Tibial nerve (tissue), 4 donors: ENCODE results near the gene PDE1A. TPM values are rescaled to one million over a fixed set of nuclear protein-coding genes. Genes with fewer than 3 reads are reported as not detected.
A peak's percentile ranks its signal among the peaks of the same experiment; 100 is the strongest.

Experiments used
- DNase-seq, 2 donors: peaks; one replicate each; pipeline ENCODE4 v3.0.0-alpha.2; 2019; ENCODE audit warnings: low spot score in 2 of 2
- H3K27ac ChIP-seq, 4 donors: fragments of 200-600 bp; sonication (generic) in 3 of 4; one replicate each; pipeline ENCODE4 v1.5.1; 2017 to 2019; ENCODE audit warnings: mild to moderate bottlenecking in 1 of 4
- H3K27me3 ChIP-seq, 2 donors: fragments of 200-600 bp; sonication (generic) in 1 of 2; one replicate each; pipeline versions ENCODE4 v1.5.1 to v1.6.0; 2017 to 2019
- H3K36me3 ChIP-seq, 3 donors: fragments of 200-600 bp; sonication (generic); one replicate each; pipeline ENCODE4 v1.5.1; 2018 to 2019
- H3K4me1 ChIP-seq, 4 donors: fragments of 200-600 bp; sonication (generic) in 3 of 4; one replicate each; pipeline ENCODE4 v1.5.1; 2017 to 2019
- H3K4me3 ChIP-seq, 4 donors: fragments of 200-600 bp; sonication (generic) in 3 of 4; one replicate each; pipeline ENCODE4 v1.5.1; 2017 to 2019; ENCODE audit warnings: mild to moderate bottlenecking in 1 of 4, moderate library complexity in 1 of 4
- H3K9me3 ChIP-seq, 4 donors: fragments of 200-600 bp; sonication (generic) in 3 of 4; one replicate each; pipeline ENCODE4 v1.5.1; 2017 to 2019
- CTCF ChIP-seq, 5 experiments: fragments of 200-600 bp in 3 of 5; fragments of 450-650 bp in 2 of 5; sonication (generic) in 3 of 5; IDR thresholded peaks; one replicate each; pipeline ENCODE4 v1.5.1; 2016 to 2019; ENCODE audit warnings: antibody characterized with exemption in 5 of 5, mild to moderate bottlenecking in 3 of 5, moderate library complexity in 2 of 5
- EP300 ChIP-seq, 2 donors: sonication (generic); formaldehyde crosslinking; IDR thresholded peaks; one replicate each; pipeline ENCODE4 v1.6.1; 2017; ENCODE audit warnings: antibody characterized with exemption in 2 of 2, mild to moderate bottlenecking in 1 of 2
- POLR2A ChIP-seq, 2 donors: fragments of 450-650 bp; IDR thresholded peaks; one replicate each; pipeline ENCODE4 v1.6.1; 2017; ENCODE audit warnings: antibody characterized with exemption in 2 of 2, mild to moderate bottlenecking in 2 of 2, moderate library complexity in 2 of 2
- WGBS, 2 donors: methylation state at CpG; one replicate each; pipeline ENCODE4 v1.1.5; 2018; 5-methylcytosine and 5-hydroxymethylcytosine counted together
- total RNA-seq, 4 donors: library from RNA; depleted of rRNA; stranded (reverse); fragments of >200 nt; gene quantifications; one replicate each; pipeline ENCODE4 v1.1.0, GENCODE V29; 2016

Gene PDE1A
- total RNA-seq, 4 donors from 2014 or later = 21.6 to 51.8 (median 43.7) TPM

GRCh38 chr2:182115258-182115657 lies 311.6 kb downstream of the PDE1A start:
- H3K9me3 ChIP-seq = no peaks in the 10 kb centered on the region
- TF ChIP-seq CTCF (IDR thresholded peaks at IDR 0.05) = no peak
- no peak for TF ChIP-seq POLR2A (IDR thresholded peaks at IDR 0.05)
- TF ChIP-seq EP300 (IDR thresholded peaks at IDR 0.05) = no peak
- H3K4me3 ChIP-seq = no peak overlapping the region
- DNase-seq = no peak
- no peak overlapping the region for H3K27ac ChIP-seq
- H3K36me3 ChIP-seq = no peaks in the 10 kb centered on the region
- no peaks in the 10 kb centered on the region for H3K27me3 ChIP-seq
- peaks cover 0 to 12% (median 0%) of the 10 kb centered on the region in 4 donors for H3K4me1 ChIP-seq

- no peak for DNase-seq
- Histone ChIP-seq H3K4me1 (peaks cover 0 to 12% (median 0%) of the 10 kb centered on the region in 4 donors), H3K9me3 (no peaks in the 10 kb centered on the region), H3K27me3 (no peaks in the 10 kb centered on the region), H3K4me3 (no peak overlapping the region), H3K36me3 (no peaks in the 10 kb centered on the region), H3K27ac (no peak overlapping the region)
- TF ChIP-seq CTCF (IDR thresholded peaks at IDR 0.05) (no peak), POLR2A (IDR thresholded peaks at IDR 0.05) (no peak), EP300 (IDR thresholded peaks at IDR 0.05) (no peak)
- 76 to 82% methylated on average over 3 of the region's 3 CpGs for WGBS, 2 donors
Observed at GRCh38 chr2:182113334-182113733, 313.5 kb downstream of the PDE1A start.

GRCh38 chr2:182110347-182110746 lies 316.5 kb downstream of the PDE1A start:
- Histone ChIP-seq H3K27me3 (no peaks in the 10 kb centered on the region), H3K4me3 (no peak overlapping the region), H3K36me3 (no peaks in the 10 kb centered on the region), H3K27ac (no peak overlapping the region), H3K4me1 (no peaks in the 10 kb centered on the region), H3K9me3 (peaks cover 0 to 4% (median 0%) of the 10 kb centered on the region in 4 donors)
- WGBS, 2 donors = 53 to 57% methylated on average over 1 of the region's 1 CpG
- no peak for TF ChIP-seq EP300 (IDR thresholded peaks at IDR 0.05)
- no peak for TF ChIP-seq POLR2A (IDR thresholded peaks at IDR 0.05)
- no peak for TF ChIP-seq CTCF (IDR thresholded peaks at IDR 0.05)
- DNase-seq = no peak

DNA sequence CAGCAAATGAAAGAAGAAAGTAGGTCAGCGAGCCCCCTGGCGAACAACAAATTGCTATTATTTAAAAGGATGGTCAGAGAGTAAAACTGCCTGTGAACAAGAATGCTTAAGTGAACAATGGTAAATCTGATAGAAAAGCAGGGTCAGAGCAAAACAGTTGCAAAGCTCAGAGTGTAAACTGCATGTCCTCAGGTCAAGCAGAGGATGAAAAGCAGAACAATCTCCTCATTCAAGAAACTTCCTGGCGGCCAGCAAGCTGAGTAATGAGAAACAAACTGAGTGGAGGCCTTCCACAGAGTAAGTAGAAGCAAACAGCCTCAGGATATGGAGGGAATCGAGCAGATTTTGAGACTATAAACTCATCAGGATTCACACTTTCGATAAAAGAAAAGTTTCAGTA lies 323.3 kb downstream of the PDE1A start:
- no peaks in the 10 kb centered on the region for H3K36me3 ChIP-seq
- TF ChIP-seq POLR2A (IDR thresholded peaks at IDR 0.05) (no peak), CTCF (IDR thresholded peaks at IDR 0.05) (no peak), EP300 (IDR thresholded peaks at IDR 0.05) (peak in 1 of 2 donors; percentile 9)
- H3K4me1 ChIP-seq = peaks cover 0 to 5% (median 0%) of the 10 kb centered on the region in 4 donors
- peak overlapping the region; percentile 11 to 71 (median 42) for H3K27ac ChIP-seq
- 27 to 29% methylated on average over 5 of the region's 5 CpGs for WGBS, 2 donors
- H3K9me3 ChIP-seq = peaks cover 0 to 4% (median 0%) of the 10 kb centered on the region in 4 donors
- no peak overlapping the region for H3K4me3 ChIP-seq
- H3K27me3 ChIP-seq = no peaks in the 10 kb centered on the region
- DNase-seq = no peak

- H3K9me3 ChIP-seq = peaks cover 0 to 1% (median 0%) of the 10 kb centered on the region in 4 donors
- H3K27ac ChIP-seq = peak overlapping the region in 2 of 4 donors; percentile 19 to 50
- TF ChIP-seq EP300 (IDR thresholded peaks at IDR 0.05) (no peak), POLR2A (IDR thresholded peaks at IDR 0.05) (no peak), CTCF (IDR thresholded peaks at IDR 0.05) (no peak)
- H3K4me3 ChIP-seq = no peak overlapping the region
- no peak for DNase-seq
- H3K36me3 ChIP-seq = no peaks in the 10 kb centered on the region
- peaks cover 0 to 5% (median 0%) of the 10 kb centered on the region in 4 donors for H3K4me1 ChIP-seq
- H3K27me3 ChIP-seq = no peaks in the 10 kb centered on the region
Observed at GRCh38 chr2:182101263-182101662, 325.6 kb downstream of the PDE1A start.
